Activated T-cell treated with anti-CD3 and anti-CD28 coated beads, Interleukin-2, amount 50 U/mL, for 48 hours (primary cell): Measurements from ENCODE around the gene MT1X.
"Not testable (repeated sequence)": the region's sequence is repeated elsewhere in the genome, so short reads cannot be mapped to it uniquely, and the experiment has no call there.

Source experiments
- DNase-seq, 2 experiments: peaks; one replicate each; pipeline ENCODE4 v3.0.0-alpha.2; 2020

MT1X gene

DNA sequence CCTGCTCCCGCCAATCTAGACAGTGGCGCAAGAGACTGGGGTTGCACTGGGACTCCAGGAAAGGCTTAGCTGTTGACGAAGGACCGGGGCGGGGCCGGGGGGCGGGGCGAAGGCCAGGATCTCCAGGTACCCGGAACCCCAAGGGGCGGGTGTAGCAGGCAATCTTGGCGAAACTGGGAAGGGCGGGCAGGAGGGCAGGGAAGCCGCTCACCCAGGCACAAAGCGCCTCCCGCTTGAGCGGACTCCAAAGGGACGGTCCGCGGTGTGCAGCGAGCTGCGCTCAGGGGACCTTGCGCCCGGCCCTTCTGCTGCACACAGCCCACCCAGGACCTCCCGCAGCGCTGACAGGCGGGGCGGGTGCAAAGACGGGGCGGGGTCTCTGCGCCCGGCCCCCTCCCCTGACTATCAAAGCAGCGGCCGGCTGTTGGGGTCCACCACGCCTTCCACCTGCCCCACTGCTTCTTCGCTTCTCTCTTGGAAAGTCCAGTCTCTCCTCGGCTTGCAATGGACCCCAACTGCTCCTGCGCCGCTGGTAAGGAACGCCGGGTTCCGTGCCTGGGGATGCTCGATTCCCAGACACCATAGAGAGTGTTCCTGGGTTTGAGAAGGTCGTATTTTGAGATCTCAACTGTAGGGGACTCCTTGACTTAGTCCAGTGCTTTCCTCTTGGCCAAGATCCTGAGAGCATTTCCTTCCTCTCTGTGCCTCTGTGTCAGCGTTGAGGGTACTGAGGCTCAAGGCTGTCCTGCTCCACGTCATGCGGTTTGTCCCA is 24.5 kb upstream of the MT1X start, which contains the start of gene MT1F:
MT1F (plus strand) TSS at position 405 of the 772 bp plus-strand sequence; CDS start at position 505, 100 bp downstream.
- peak; percentile 85 to 86 for DNase-seq

DNA sequence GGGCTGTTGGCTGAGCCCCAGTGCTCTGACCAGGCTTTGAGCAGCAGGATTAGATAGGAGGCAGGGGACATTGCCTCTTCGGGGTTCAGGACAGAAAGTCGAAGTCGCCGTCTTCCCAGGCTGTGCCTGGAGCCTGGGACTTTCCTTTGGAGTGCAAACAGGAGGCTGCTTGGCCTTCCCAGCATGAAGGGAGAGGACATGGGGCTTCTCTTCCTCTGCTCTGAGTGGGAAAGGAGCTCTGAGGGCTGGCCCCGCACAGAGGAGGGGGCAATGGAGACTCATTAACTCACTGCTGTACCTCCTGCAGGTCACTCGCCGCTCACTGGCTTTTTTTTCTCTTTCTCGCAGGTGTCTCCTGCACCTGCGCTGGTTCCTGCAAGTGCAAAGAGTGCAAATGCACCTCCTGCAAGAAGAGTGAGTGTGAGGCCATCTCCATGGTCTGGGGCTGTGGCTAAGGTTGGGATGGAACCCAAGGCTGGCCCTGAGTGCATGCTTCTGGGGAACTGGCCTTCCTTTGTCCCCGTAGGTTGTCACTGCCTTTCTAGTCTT is 23.9 kb upstream of the MT1X start:
- DNase-seq: no peak

DNA sequence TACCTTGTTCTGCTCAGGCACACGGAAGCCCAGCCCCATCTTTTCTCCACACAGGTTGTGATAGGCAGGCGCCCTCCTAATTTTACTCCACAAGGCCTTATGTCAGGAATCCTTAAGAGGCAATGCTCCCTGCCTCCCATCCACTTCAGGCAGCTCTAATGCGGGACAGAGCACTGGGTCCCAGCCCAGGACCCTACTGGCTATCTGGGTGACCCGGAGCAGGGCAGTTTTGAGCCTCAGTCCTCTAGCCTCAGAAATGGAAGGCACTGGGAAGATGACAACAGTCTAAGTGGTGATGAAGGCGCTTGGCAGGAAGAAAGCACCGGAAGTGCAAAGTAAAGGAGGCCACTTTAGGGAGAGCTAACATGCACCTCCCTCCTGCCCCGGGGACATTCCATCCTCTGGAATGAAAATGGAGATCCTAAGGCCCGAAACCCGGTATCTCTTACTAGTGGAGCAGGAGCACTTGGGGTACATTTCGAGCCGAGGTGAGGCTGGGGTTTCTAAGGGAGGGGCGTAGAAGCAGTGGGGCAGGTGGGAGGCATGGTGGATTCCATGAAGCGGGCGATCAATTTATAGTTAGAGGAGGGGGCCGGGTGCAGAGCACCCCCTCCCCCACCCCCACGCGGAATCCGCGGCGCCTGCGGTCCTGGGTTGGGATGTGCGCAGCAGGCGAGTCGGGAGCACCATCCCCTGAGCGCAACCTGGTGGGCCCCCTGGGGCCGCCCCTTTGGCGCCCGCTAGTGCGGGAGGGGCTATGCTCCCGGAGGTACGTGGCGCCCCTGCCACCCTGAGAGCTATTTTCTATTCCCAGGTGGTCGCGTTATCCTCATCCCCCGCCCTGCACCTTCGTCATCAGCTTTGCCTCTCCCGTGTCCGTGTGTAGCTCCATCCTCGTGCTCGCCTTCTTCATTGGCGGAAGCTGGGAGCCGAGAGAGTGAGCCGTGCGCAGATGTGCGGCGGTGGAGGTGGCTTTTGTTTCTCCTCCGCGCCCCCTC is 19.6 kb upstream of the MT1X start:
- peak; percentile 60 to 67 for DNase-seq

DNA sequence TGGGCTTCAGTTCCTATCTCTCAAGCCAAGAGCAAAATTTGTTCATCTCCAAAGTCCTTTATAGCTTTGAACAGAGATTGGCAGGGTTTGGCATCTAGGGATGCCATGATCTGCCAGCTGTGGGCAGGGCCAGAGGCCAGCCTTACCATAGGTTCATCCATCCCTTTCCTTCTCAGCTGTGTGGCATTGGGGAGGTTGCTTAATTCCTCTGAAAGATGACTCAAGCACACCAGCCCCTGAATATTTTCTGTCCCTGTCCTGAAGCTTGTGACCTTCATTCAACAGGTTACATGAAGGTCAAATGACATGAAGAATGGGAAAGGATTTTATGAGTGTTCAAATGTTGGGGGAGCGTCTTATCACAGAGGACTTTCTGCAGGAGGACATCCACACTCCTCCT is 17.8 kb upstream of the MT1X start:
- DNase-seq: no peak

DNA sequence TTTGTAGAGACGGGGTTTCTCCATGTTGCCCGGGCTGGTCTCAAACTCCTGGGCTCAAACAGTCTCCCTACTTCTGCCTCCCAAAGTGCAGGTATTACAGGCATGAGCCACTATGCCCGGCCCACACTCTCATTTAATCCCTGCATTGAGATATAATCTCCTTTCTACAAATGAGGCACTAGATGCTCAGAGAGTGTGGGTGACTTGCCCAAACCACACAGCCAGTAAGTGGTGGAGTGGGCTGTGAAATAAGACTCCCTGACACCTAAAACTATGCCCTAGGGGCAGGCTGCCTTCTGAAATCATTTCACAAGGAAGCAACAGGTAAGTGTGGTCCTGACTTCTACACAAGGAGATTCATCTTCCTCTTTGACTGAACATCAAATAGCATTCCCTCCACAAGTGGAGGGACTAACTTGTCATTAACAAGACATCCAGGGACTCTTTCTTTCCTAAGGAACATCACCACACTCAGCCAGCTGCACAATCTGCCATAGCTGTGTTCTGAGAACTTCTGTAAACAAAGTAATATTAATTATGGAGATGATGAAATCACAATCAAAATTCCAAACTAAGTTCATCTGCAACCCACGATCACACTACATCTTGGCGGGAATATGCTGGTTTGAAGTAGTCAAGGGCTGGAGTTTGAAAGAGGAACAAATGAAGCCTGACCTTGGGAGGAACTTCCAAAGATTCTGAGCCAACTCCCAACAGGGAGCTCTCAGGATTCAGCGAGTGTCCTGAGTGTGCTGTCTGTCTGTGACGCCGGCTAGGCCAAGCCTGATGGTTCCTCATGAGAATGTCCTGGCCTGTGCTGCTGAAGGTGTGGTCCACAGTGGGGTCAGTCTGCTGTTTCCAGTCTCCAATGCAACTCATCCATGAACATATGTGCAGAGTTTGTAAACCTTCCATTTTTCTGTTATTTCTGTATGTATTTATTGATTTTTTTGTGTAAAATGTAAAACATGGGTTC is 16.7 kb upstream of the MT1X start:
- not testable (repeated sequence) for DNase-seq

DNA sequence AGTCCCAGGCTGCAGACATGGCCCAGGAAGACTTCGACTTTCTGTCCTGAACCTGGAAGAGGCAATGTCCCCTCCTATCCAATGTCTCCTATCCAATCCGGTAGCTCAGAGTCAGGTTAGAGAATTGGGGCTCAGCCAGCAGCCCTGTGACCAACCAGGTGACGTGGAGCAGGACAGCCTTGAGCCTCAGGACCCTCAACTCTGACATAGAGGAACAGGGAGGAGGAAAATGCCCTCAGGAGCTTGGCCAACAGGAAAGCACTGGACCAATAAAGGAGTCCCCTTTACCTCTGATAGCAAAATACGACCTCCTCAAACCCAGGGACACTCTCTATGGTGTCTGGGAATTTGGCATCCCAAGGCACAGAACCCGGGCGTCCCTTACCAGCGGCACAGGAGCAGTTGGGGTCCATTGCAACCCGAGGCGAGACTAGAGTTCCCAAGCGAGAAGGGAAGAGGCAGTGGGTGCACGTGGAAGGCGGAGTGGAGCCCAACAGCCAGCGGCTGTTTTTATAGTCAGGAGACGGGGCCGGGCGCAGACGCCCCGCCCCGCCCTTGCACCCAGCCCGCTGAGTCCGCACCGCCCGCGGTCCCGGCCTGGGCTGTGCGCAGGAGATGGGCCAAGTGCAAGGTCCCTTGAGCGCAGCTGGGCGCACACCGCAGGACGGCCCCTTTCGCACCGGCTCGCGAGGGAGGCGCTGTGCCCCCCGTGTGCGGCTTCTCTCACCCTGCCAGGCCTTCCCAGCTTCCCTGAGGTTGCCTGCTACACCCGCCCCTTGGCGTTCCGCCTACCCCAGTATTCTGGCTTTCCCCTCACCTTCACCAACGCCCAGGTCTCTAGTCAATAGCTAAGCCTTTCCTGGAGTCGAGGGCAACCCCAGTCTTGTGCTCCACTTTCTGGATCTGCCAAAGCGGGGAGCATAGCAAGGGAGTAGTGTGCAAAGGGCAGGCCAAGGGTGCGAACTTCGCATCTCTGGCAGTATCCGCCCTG is 14.4 kb upstream of the MT1X start, which contains the start of gene MT1G:
MT1G (minus strand) TSS at position 485 of the 991 bp plus-strand sequence; CDS start at position 413, 72 bp downstream.
- peak; percentile 60 to 69 for DNase-seq

DNA sequence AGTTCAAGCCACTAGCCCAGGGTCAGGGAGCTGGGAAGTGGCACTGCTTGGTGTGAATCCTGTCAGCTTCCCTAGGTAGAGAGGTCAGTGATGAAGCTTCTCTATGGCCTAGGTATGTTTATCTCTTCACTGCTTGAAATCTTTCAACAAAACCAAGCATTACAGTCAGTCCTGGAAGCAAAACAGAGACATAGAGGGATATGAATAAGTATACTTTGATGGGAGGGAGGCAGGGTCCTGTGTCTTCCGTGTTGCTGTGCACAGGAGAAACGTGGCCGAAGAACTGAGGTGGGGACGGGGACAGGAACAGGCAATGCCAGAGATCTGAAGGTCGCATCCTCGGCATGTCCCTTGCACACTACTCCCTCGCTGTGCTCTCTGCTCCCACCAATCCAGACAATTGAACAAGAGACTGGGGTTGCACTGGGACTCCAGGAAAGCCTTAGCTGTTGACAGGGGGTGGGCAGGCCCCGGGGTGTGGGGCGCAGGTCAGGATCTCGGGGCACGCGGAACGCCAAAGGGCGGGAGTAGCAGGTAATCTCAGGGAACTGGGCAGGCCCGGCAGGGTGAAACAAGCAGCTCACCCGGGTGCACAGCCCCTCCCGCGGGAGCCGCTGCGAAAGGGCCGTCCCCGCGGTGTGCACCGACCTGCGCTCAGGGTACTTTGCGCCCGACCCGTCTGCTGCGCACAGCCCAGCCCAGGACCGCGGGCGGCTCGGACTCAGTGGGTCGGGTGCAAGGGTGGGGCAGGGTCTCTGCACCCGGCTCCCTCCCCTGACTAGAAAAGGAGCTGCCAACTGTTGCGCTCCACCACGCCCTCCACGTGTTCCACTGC is 13.0 kb upstream of the MT1X start, which contains the start of gene MT1H:
MT1H (plus strand) TSS at position 810 of the 835 bp plus-strand sequence. CDS start 71 bp downstream, outside the sequence.
- peak; percentile 44 to 59 for DNase-seq

DNA sequence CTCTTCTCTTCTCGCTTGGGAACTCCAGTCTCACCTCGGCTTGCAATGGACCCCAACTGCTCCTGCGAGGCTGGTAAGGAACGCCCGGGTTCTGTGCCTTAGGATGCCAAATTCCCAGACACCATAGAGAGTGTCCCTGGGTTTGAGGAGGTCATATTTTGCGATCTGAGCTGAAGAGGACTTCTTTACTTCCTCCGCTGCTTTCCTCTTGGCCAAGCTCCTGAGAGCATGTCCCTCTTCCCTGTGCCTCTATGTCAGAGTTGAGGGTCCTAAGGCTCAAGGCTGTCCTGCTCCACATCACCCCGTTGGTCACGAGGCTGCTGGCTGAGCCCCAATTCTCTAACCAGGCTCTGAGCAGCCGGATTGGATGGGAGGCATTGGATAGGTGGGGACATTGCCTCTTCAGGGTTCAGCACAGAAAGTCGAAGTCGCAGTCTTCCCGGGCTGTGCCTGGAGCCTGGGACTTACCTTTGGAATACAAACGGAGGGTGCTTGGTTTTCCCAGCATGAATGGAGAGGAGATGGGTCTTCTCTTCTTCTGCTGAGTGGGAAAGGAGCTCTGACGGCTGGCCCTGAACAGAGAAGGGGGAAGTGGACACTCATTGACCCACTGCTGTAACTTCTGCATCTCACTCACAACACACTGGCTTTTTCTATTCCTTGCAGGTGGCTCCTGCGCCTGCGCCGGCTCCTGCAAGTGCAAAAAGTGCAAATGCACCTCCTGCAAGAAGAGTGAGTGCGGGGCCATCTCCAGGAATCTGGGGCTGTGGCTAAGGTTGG is 12.2 kb upstream of the MT1X start:
- no peak for DNase-seq

DNA sequence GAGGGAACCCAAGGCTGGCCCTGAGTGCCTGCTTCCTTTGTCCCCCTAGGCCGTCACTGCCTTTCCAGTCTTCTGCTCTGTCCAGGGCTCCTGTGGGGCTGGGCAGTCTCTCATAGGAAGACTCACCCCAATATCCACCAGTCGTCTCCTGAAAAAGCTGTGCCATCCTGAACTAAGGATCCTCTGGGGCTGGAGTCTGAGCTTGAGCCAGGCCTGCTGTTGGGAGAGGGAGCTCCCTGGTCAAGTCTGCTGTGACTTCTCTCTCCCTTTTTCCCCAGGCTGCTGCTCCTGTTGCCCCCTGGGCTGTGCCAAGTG is 11.7 kb upstream of the MT1X start:
- DNase-seq: no peak

DNA sequence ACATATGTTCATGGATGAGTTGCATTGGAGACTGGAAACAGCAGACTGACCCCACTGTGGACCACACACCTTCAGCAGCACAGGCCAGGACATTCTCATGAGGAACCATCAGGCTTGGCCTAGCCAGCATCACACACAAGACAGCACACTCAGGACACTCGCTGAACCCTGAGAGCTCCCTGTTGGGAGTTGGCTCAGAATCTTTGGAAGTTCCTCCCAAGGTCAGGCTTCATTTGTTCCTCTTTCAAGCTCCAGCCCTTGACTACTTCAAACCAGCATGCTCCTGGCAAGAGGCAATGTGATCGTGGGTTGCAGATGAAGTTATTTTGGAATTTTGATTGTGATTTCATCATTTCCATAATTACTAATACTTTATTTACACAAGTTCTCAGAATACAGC is 10.6 kb upstream of the MT1X start:
- DNase-seq: not testable (repeated sequence)

DNA sequence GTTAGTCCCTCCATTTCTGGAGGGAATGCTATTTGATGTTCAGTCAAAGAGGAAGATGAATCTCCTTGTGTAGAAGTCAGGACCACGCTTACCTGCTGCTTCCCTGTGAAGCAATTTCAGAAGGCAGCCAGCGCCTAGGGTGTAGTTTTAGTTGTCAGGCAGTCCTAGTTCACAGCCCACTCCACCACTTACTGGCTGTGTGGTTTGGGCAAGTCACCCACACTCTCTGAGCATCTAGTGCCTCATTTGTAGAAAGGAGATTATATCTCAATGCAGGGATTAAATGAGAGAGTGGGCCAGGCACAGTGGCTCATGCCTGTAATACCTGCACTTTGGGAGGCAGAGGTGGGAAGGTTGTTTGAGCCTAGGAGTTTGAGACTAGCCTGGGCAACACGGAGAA is 10.1 kb upstream of the MT1X start:
- not testable (repeated sequence) for DNase-seq

DNA sequence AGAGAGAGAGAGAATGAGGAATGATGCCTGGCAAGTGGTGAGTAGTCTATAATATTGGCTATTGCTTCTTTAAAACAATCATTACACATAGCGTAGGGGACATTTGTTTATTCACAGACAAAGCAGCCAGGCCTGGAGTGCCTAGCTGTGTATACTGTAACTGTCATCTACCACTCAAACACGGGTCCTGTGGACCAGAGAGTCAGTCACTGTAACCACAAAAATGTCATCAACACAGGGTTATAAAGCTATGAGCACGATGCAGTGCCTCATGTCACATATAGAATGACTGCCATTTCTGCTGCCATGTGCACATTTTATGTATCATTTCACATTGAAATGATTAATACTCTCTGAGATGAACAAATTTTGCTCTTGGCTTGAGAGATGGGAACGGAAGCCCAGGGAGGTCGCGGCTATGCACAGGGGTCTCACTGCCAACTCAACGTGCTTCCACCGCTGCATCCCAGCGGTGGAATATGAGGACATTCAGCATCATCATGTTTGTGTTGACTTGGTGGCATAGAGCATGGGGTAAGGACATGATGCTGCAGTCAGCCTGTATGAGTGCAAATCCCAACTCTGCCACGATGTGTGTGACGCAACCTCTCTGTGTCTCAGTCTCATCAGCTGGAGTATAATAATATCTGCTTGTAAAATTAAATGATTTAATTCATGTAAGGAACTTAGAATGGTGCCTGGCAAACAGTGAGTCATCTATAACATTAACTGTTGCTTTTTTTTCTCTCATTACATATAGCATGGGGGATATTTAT is 9.3 kb upstream of the MT1X start:
- no peak for DNase-seq

DNA sequence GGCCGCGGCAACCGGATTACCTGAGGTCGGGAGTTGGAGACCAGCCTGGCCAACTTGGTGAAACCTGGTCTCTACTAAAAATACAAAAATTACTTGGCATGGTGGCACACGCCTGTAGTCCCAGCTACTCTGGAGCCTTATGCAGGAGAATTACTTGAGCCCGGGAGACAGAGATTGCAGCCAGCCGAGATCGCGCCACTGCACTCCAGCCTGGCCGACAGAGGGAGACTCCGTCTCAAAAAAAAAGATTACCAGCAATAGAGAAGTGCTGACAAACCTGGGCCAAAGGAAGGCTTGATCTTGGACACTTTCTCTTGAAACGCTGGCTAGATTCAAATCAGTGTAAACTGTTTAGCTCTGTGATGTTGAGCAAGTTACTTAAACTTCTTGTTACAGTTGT is 8.3 kb upstream of the MT1X start:
- peak in 1 of 2 experiments; percentile 44 for DNase-seq

DNA sequence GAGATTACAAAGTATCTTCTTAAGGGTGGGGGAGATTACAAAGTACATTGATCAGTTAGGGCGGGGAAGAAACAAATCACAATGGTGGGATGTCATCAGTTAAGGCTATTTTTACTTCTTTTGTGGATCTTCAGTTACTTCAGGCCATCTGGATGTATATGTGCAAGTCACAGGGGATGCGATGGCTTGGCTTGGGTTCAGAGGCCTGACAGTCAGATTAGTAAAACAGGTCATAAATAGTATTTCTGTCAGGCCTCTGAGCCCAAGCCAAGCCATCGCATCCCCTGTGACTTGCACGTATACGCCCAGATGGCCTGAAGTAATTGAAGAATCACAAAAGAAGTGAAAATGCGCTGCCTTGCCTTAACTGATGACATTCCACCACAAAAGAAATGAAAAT is 7.7 kb upstream of the MT1X start:
- DNase-seq: not testable (repeated sequence)

DNA sequence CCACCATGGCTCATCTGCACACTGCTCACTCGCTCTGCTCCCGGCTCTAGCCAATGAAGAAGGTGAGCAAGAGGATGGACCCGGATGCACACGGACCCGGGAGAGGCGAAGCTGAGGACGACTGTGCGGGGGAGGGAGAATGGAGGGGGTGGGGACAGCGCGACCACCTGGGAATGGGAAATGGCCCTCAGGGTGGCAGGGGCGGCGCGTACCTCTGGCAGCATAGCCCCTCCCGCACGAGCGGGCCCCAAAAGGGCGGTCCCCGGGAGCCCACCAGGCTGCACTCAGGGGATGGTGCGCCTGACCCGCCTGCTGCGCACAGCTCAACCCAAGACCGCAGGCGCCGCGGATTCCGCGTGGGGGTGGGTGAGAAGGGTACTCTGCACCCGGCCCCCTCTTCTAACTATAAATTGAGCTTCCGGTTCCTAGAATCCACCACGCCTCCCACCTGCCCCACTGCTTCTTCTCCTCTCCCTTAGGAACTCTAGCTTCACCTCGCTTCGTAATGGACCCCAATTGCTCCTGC is 6.5 kb upstream of the MT1X start:
- peak; percentile 65 to 75 for DNase-seq

DNA sequence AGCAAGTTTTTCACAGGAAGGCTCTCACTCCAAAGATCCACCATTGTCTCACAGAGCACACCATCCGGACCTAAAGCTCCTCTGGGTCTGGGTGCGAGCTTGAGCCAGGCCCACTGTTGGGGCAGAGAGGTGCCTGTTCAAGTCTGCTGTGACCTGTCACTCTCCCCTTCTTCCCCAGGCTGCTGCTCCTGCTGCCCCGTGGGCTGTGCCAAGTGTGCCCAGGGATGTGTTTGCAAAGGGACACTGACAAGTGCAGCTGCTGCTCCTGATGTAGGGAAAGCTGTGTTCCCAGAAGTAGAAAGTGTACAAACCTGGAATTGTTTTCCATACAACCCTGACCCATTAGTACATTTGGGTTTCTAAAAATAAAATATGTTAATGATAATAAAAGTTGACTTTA is 4.8 kb upstream of the MT1X start:
- DNase-seq: no peak

DNA sequence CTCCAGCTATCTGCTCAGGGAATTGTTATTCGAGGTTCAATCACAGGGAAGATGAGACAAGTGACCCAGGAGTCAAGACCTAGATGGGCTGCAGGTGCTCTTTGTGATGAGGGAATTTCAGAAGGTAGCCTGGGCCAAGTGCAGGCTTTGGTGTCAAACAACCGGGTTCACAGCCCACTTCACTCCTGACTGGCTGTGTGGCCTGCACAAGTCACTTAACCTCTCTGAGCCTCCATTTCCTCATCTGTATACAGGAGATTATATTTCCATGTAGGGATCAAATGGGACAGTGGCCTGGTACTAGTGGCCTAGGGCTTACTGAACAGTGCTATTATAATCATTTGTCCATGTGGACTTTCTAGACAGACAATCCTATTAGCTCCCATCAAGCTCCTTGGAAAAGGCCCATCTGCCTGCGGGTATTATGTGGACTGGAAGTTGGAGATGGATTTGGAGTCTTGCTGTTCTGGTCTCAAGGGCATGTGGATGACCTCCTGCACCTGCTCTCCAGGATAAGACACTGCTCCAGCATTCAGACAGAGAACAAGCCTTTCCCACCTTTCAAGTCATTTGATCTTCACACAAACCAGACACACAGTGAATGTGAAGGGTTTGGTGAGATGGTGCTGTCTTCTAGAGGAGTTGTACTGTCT is 3.1 kb upstream of the MT1X start:
- no peak for DNase-seq
